Muscle of arm (tissue), 12 donors: ENCODE results near the gene TP53BP1. TPM values are rescaled to one million over a fixed set of nuclear protein-coding genes. Genes with fewer than 3 reads are reported as not detected.
A peak's percentile ranks its signal among the peaks of the same experiment; 100 is the strongest.

ENCODE experiments used
- DNase-seq: peaks from one replicate; pipeline ENCODE4 v3.0.0-alpha.2; 2013
- polyA plus RNA-seq, 12 donors: library from polyadenylated mRNA; unstranded; fragments of 120-200 nt; gene quantifications; one replicate each; pipeline ENCODE4 v1.2.1, GENCODE V29; 2013; ENCODE audit not compliant: insufficient read length in 12 of 12

TP53BP1 gene
- polyA plus RNA-seq, 12 donors: 35.8 to 105 (median 51.4) TPM

DNA sequence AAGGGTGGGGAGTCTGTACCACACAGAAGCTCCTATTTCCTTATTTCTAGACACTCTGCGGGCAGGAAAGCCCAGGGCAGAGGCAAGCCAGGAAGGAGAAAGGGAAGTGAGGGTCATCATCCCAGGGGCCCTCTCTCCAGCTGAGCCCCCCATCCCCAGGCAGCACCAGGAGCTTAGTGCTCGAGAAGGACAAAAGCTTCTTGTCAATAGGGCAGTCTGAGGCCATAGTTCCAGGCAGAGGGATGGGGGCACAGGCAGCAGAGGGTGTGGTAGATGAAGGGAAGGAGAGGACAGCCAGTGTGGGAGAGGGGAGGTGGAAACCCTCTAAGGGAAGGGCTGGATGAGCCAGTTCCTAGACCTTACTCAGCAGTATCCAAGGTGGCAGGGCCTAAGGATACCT is 27.2 kb upstream of the TP53BP1 start:
- no peak for DNase-seq

DNA sequence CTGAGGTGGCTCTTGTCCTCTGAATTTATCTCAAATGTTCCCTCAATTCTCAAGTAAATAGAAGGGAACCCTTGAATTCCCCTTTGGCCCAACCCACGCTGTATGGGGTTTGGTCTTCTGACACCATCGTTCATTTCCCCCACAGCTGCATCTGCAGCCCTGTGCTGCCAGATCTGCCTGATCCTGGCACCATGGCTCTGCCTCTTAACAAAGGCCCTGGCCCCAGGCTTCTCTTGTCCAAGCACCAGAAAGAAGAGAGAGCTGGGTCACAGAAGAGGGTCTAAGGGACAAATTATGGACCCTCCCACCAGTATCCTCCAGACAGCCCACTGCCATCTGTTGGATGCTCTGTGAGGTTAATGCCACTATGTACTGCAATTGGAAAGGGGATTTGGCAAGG is 26.2 kb upstream of the TP53BP1 start:
- DNase-seq: no peak

DNA sequence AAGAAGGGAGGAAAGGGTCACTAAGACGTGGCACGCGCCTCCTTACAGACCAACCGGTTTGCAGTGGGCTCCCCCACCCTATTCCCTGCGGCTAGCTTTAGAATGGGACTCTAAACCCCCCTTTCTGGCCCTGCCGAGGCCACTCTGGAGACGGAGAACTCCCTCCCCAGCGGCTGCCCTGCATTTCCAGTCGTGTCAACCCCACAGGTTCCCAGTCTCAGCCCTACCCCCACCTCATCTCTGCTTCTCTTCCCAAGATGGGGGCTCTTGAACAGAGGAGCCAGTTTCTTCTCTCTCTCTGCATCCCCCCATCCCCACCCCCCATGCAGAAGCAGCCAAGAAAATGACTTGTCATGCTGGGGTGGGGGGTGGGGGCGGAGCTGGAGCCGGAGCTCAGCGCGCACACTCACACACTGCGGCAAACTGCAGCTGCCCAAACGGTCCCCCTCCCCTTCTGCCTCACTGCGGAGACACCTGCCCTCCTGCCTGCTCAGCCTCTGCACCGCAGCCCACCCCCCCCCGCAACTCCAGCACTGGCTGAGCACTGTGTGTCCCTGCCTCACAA is 25.3 kb upstream of the TP53BP1 start:
- peak; percentile 70 for DNase-seq

DNA sequence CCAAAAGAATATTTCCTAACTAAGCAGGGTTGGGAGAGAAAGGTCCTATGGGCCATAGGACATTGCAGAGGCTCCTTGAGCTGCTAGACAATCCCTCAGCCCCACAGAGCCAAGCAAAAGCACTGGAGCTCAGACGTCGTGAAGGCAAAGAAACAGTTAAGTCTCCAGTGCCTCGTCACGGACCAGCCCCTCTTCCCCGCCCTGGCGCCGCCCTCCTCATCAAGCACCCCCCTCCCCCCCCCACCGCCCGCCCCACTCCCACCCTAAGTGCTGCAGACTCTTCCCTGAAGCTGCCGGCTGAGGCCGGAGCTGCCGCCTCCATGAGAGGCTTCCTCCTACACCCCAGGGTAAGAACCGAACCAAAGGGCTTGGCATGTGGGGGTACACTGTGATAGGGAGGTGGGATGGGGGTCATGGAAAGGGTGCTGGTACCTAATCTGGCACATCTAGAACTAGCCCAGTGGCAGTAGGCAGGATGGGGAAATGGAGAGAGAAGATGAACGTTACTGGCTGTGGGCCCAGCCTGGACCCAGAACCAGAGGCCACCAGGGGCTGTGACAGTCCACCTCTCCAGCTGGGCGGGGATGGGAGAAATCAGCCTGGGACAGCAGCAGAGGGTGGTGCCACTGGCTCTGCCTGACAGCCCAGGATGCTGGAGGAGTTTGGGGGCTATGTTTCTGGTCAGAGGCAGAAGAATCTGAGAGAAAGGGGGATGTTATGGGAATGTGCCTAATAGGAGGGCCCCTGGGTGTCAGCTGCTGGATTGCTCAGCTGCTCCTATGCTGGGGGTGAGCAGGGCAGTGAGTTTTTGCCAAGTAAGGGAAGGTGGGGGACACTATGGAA is 24.6 kb upstream of the TP53BP1 start, which contains the start of gene MAP1A:
Gene MAP1A, plus strand, starts transcription at position 255 of the 843 bp plus-strand sequence. CDS start 3,866 bp downstream, outside the sequence.
- peak; percentile 77 for DNase-seq

DNA sequence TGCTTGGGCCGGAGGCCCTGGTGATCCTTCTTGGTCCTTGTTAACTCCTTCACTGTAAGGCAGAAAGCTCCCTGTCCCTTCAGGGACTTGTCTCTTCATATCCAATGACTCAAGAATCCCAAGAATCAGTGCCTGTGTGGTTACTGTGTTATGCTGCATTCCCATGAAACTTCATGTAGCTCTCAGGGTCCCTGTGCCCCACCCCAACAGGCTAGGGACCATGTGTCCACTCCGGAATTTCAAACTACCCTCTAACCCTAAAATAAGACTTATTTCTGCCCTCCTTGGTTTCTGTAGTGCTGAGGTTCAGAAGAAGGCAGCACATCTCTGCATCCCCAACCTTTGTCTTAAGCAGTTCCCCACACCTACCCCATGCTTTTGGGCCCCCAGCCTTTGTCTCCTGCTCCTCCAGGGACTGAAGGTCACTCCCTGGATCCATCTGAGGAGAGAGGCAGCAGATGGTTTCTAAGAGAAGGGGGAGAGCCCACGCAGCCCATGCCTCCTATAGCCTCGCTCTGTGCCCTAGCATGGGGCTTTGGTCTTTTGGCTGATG is 23.9 kb upstream of the TP53BP1 start:
- no peak for DNase-seq

DNA sequence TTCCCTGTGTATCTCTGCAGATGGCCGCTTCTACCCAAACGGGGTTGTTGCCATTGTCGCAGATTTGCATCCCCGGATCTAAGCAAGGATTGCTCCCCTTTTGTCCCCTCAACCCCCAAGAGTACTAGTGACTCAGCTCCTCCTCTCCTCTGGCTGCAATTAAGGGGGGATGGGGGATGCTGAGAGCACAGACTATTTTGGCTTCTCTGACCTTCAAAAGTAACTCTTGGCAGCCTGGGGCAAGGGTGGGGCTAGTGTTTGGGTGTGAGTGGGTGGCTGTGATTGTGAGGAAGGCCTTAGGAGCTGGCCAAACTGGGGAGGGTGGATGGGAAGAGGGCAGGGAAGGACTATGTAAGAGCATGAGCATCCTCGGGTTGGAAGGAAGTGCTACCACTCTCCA is 23.2 kb upstream of the TP53BP1 start:
- DNase-seq: no peak

DNA sequence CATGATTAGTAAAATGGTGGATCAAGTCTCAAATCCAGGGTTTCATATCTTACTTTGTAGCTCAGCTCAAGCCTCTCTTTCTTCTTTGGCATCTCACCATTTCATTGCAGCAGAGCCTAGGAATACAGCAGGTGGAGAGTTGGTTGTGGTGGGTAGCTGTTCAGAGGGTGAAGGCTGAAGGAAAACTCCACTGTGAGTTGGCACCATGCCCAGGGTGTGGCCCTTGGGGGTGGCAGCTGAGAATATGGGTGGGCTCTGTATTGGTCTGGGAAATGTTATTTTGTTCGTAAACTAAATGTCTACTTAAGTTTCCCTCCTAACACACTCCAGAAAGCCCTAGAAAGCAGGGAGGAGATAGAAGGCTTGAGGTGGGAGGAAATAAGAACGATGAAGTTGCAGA is 22.8 kb upstream of the TP53BP1 start:
- DNase-seq: no peak

DNA sequence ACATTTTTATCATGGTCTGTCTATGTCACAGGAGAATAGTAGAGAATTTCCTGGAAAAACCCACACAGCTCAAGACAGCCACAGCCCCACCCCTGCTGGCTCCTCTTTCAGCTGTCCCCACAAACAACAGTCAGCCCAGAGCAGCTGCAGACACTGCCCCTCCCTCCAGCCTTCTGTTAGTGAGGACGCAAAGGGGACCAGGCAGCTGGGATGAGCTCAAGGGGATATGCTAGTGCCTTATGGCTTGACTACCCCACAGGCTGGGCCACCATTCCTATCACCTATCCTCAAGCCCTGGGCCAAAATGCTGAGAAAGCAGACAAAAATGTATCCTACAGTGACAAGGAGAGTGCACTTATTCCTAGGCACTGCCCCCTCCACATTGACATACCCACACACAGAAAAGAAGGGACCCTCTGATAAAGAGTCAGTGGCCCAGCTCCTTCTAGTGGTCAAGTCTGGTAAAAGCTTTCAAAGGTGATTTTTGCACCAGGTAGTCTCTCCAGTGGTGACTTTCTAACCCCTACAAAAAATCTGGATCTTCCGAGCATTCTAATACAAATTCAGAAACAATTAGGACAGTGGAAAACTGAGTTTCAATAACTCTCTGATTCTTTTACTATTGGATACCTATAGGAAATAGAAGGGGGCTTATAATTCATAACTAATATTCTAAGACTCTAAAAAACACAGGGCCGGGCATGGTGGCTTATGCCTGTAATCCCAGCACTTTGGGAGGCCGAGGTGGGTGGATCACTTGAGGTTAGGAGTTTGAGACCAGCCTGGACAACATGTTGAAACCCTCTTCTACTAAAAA is 21.5 kb upstream of the TP53BP1 start:
- DNase-seq: peak; percentile 86

DNA sequence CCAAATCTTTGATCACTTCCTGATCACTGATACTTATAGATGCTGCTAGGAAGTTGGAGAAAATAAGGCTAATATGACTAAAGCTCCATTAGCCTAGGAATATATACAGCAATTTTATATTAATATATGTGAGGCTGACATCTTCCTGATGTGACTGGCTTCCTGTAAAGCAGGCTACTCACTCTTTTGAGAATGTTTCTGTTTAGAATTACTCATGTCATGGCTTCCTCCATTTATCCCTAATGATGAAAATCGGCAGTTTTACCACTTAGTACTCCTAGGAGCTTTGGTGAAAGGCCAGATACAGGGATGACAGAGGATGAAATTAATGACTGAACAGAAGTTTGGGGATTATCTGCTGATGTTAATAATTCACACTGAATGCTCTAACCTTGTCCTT is 20.6 kb upstream of the TP53BP1 start:
- DNase-seq: no peak

DNA sequence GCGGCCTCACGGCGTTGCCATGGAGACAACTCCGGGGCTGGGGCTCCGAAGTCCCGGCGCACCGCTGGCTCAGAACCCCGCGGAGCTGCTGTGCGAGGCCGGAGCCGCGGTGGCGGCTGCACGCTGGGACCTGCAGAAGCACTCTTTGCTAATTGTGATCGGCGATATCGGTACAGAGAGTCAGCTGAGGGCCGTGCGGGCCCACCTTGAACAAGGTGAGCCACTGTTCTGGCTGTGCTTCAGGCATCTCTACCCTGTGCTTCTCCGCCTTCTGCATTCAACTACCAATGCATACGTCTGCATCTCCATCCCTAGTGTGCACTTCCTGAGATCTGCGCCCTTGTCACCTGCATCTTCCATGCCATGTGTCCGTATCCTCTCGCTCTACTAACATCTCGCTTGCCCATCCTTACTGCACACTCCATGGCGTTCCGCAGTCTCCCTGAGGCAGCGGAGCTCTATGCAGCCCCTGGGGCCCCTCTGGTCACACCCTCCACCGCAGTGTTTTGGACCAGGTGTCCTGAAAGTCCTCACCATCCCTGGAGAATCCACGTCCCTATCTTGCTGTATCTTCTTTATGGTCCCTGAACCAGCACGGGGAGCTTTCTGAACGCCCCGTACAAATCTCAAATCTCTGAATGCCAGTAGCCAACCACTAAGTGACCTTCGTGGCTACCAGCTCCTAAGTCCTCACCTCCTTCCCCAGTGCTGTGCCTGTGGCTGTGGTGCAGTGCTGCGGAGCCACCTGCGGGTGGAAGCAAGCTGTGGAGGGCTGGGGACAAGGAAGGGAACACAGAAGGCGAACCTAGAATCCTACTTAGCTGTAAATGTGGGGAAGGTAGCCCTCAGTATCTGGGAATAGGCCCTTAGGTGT is 18.3 kb upstream of the TP53BP1 start:
- DNase-seq: no peak

DNA sequence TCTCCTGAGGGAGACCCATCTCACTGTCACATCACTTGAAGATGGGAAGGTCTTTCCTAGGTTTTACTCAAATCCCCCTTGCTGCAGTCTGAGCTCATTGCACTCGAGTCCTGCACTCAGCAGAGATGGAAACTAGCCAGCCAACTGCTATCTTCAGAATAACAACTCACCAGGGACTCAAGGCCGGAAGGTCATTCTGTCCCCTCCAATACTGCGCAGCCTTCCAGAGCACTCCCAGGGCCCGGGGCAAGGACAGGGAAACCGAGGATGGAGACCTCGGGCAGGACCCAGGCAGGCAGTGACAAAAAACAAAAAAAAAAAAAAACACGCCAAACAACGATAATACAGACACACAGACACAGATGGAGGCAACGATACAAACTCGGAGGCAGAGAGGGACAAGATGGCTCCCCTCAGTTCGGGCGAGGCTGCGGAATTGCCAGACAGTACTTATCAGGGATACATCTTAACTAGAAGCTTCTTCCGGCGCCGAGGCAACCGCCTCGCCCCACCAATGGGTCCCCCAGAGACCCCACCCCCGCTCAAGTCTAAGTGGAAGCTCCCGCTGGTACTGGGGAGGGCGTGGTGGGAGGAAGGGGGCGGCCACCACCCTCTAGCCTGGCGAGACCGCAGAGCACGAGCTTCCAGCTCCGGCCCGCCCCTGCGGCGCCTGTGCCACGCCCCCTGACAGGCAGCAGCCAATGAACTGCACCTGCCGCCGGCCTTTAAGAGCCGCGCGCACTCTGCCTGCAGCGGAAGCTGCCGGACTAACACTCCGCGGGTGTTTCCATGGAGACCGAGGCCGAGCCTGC is 17.4 kb upstream of the TP53BP1 start:
- DNase-seq: peak; percentile 97

DNA sequence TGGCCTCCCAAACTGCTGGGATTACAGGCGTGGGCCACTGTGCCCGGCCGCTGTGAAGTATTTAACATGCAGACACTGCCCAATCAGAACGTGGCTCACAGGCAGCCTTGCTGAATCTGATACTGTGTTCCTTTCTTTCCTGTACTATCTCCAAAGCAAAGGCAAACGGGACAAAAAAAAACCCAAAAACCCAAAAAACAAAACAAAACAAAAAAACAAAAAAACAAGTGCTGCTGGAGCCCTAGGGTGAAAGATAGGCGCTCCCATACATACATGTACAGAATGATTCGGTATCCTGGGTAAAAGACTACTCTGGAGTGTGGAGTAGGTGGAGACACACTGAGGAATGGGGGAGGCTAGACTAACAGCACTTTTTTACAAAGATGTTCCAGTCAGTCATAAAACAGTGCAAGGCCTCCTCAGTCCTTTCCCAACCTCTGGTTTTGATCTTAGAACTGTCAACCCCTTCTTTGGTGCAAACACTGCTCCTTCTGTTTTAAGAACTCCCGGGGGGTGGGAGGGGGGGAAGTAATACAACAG is 16.8 kb upstream of the TP53BP1 start:
- DNase-seq: no peak

DNA sequence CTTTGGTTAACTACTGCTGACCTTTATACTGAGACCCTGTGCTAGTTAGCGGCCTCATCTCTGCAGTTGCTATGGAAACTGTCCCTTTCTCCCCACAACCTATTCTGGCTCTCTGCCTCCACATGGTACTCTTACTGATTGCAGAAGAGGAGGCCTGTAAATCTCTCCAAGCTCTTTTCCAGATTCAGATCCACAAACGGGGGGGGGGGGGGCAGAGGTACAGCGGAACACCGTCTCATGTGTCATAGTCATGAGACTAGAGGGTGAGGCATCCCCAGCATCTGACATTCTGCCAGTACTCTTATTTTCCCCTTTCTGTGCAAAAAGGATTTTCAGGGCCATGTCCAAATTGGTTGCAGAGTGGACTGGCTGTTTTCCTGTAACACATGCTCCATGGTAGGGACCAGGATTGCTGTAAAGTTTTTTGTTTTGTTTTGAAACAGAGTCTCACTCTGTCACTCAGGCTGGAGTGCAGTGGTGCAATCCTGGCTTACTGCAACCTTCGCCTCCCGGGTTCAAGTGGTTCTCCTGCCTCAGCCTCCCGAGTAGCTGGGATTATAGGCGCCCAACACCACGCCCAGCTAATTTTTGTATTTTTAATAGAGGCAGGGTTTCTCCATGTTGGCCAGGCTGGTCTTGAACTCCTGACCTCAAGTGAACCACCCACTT is 16.2 kb upstream of the TP53BP1 start:
- DNase-seq: no peak

DNA sequence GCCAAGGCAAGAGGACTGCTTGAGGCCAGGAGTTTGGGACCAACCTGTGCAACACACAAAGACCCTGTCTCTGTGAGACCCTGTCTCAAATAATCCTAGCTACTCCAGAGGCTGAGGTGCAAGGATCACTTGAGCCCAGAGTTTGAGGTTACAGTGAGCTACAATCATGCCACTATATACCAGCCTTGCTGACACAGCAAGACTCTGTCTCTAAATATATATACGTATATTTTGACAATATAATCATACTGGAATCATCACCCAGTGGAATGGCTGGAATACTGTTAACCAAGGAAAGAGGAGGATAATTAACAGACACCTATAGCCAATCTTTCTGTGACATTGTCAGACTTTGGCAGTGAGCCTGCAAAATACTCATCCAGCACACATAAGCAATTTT is 15.5 kb upstream of the TP53BP1 start:
- DNase-seq: no peak

DNA sequence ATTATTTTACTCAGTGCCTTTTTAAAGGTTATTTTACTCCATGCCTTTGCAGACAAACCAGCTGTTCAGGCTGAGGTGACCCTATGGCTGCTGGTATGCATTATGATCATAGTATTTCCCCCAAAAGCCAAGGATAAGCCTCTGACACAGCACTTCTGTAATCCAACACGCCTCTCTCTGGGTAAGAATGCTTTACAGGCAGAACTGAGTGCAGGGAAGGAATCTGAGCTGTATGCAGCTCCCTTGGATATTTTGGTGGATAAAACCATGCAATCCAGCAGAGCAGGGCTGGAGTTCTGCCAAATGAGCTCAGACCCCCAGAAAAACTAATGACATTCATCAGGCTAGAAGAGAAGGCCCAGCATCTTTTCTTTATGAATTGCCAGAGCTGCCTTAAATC is 12.8 kb upstream of the TP53BP1 start:
- peak; percentile 42 for DNase-seq

DNA sequence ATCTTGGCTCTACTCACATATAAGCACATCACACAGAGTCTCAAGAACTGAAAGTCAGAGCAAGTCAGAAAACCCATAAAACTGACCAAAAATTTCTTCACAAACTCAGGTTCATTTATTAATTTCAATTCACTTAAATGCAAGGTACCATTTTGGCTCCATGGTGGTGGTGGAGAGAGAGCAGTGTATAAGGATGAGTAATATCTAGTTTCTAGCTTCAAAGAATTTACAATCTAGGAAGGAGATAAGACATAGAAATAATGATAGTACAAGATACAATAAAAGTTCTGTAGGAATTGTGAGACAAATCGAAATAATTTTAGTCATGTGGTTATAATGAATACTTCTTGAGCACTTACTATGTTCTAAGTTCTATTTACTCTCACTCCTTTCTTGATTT is 6.7 kb upstream of the TP53BP1 start:
- DNase-seq: no peak

DNA sequence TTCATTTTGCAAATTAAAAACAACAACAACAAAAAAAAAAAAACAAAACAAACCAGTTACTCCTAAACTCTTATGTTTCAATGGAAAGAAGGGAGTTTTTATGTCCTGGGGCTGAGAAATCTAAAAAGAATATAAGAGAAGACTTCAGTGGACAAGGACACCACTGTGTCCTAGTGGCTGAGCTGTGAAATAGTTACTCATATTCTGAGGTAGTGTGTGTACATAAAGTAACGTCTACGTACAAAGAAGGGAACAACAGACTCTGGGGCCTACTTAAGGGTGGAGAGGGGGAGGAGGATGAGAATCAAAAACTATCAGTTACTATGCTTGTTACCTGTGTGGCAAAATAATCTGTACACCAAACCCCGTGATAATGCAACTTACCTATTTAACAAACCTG is 6.0 kb upstream of the TP53BP1 start:
- no peak for DNase-seq

DNA sequence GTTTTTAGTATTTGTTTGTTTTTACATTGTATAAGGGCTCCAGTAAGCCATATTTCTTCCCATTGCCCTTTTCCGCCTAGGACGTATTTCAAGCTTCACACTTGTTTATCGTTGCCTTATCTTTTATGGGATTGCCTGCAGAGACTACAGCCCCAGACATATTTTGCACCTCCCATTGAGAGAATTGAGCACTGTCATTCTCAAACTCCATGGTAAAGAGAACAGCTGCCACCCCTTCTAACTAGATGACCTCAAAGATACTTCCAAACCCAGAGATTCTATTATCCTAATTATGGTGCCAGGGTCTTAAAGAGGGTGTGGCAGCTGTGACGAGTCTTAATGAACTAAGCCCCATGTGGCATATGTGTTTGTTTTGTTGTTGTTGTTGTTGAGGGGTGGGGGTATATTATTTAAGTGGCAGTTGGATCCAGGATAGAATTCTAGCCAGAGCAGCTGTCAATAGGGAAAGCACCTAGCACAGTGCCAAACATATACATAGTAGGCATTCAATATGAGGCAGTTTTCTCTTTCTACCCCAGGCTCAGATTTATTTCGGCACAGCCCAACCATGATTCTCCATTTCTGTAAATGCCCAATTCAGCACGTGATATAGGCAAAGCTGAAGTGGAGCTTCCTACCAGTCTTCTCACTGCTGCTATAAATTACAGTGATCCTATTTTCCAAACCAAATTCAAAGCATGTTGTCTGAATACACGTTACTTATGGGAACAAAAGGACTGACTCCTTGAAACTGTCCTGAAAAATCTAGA is 932 bp upstream of the TP53BP1 start:
- DNase-seq: no peak

DNA sequence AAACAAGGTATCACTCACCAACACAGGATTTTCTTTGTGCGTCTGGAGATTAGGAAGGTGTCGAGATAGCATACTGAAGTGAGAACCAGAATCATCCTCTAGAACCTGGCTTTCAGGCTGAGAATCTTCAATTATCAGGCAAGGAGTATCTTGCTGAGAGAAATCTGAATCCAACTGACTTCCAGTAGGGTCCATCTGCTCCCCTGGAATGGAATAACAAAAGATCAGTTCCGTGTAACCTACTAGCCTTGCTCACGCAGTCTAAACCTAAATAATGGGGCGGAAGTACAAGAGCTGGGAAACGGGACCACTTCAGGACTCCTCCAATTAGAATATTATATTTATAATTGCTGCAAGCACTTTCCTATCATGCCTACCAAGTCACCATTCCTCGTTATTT is 690 bp downstream of the TP53BP1 start:
- no peak for DNase-seq
